GM13977 (cell line): Measurements from ENCODE around the gene MBD2.

Experiments
- DNase-seq: peaks from one replicate; pipeline ENCODE4 v3.0.0; 2012; ENCODE audit warnings: low spot score
- in situ Hi-C: fragments of 300-500 bp; cut with MboI; formaldehyde crosslinking; loops from one replicate; pipeline ENCODE4 v1.12.0; 2022; ENCODE audit warnings: low sequenced_read_pairs, low pct_unique_long_range_greater_than_20kb, mixed read lengths, inconsistent platforms; ENCODE audit not compliant: unreplicated experiment
- TF ChIP-seq, protein P1 (sequence below): IDR thresholded peaks from 2 replicates; pipeline ENCODE4 v1.5.1; 2012; ENCODE audit warnings: mild to moderate bottlenecking, control low read depth; ENCODE audit not compliant: insufficient read depth; ENCODE audit errors: extremely low read depth, missing control alignments

The MBD2 gene

GRCh38 chr18:54173250-54173649 lies 51.2 kb downstream of the MBD2 start:
- TF ChIP-seq, protein P1, sequence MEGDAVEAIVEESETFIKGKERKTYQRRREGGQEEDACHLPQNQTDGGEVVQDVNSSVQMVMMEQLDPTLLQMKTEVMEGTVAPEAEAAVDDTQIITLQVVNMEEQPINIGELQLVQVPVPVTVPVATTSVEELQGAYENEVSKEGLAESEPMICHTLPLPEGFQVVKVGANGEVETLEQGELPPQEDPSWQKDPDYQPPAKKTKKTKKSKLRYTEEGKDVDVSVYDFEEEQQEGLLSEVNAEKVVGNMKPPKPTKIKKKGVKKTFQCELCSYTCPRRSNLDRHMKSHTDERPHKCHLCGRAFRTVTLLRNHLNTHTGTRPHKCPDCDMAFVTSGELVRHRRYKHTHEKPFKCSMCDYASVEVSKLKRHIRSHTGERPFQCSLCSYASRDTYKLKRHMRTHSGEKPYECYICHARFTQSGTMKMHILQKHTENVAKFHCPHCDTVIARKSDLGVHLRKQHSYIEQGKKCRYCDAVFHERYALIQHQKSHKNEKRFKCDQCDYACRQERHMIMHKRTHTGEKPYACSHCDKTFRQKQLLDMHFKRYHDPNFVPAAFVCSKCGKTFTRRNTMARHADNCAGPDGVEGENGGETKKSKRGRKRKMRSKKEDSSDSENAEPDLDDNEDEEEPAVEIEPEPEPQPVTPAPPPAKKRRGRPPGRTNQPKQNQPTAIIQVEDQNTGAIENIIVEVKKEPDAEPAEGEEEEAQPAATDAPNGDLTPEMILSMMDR = no peak
- in situ Hi-C loops = no loop called here
- no peak for DNase-seq

GRCh38 chr18:54169431-54170403 lies 54.8 kb downstream of the MBD2 start:
- DNase-seq = no peak
- in situ Hi-C loops = no loop called here
- TF ChIP-seq, protein P1 = no peak

DNA sequence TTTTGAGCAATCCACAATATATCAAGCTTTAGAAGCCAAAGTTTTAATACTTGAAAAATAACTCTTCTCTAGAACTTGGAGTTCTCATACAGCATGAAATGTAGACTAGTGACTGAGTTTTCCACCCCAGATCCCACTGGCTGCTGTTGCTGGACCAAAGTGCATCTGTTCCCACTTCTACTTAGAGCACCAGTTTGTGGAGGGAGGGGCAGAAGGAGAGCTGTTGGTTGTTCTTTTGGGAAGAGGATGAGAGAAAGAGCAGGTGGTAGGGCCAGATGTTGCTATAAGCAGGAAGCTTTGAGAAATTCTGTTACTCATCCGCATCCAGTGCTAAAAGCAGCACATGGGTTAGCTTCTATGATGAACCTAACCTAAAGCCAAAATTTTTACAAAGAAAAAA lies 59.0 kb downstream of the MBD2 start:
- in situ Hi-C loops = no loop called here
- TF ChIP-seq, protein P1 = no peak
- DNase-seq = no peak

DNA sequence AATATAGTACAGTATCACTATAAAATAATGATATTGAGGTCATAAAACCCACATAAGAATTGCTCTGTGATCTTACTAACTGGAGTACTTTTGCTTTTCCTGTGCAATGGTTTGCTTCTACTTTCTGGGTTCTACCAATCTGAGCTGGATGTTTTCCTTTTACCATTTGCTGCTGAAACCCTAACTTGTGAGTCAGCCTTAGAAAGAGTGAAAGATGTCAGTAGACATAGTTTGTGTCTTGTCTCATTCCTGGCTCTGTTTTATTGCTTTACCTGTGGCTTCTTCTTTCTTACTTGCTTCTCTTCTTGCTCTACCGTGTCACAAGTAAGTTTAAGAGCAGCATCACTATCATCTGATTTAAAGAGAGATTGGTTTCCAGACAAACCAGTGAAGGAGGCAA lies 61.0 kb downstream of the MBD2 start:
- in situ Hi-C loops = no loop called here
- no peak for DNase-seq
- TF ChIP-seq, protein P1 = no peak

- in situ Hi-C loops = no loop called here
- TF ChIP-seq, protein P1 = no peak
- DNase-seq = no peak
Measured at GRCh38 chr18:54162431-54162830, 62.0 kb downstream of the MBD2 start.

DNA sequence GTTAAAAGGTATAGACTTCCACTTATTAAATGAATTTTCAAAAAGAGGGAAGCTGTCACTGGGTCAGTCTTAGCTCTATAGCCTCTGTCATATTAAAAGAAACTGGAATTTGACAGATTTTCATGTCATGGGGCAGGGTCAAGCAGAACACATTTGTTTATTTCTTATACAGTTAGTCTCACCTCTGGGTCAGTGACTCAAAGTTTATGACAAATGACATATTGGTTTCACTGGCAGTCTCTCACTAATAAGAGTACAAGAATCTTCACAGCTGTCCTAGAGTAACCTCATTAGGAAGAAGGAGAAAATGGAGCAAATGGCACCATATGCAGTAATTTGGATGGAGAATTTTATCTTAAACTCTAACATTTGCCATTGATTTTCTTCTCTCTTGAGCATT lies 63.2 kb downstream of the MBD2 start:
- no peak for DNase-seq
- in situ Hi-C loops = no loop called here
- TF ChIP-seq, protein P1 = no peak
